Activated CD8-positive, alpha-beta T cell treated with anti-CD3 and anti-CD28 coated beads for 36 hours (primary cell): ENCODE results near the gene HOXB7. TPM values are rescaled to one million over a fixed set of nuclear protein-coding genes. Genes with fewer than 3 reads are reported as not detected.

Experiments used
- ATAC-seq: fragments of 200-7000 bp; cut with Tn5 transposase; one replicate; pipeline ENCODE4 v1.10.0; 2021; ENCODE audit warnings: mild to moderate bottlenecking, moderate library complexity
- CTCF ChIA-PET: fragments of 350-600 bp; sonication (Branson Sonifier 250); formaldehyde crosslinking; loops from one replicate; lab custom pipeline; 2021; ENCODE audit warnings: antibody characterized with exemption; lab: Charles Lee
- POLR2A ChIA-PET: fragments of 350-600 bp; sonication (Branson Sonifier 250); formaldehyde crosslinking; loops from one replicate; lab custom pipeline; 2021; ENCODE audit warnings: antibody characterized with exemption; lab: Charles Lee
- DNase-seq: peaks from one replicate; pipeline ENCODE4 v3.0.0-alpha.2; 2020
- H3K27ac Mint-ChIP-seq: one replicate; pipeline ENCODE4 v1.8.0; 2021; ENCODE audit warnings: mild to moderate bottlenecking, mixed read lengths
- H3K27me3 Mint-ChIP-seq: one replicate; pipeline ENCODE4 v1.8.0; 2021; ENCODE audit warnings: mixed read lengths
- H3K36me3 Mint-ChIP-seq: one replicate; pipeline ENCODE4 v1.8.0; 2021; ENCODE audit warnings: low read depth, mixed read lengths
- H3K4me1 Mint-ChIP-seq: one replicate; pipeline ENCODE4 v1.8.0; 2021; ENCODE audit warnings: low read depth, mixed read lengths
- H3K4me3 Mint-ChIP-seq: one replicate; pipeline ENCODE4 v1.8.0; 2021; ENCODE audit warnings: mild to moderate bottlenecking, moderate library complexity, mixed read lengths
- H3K9me3 Mint-ChIP-seq: one replicate; pipeline ENCODE4 v1.8.0; 2021; ENCODE audit warnings: mixed read lengths
- CTCF ChIP-seq: fragments of 200-600 bp; IDR thresholded peaks from one replicate; pipeline ENCODE4 v1.8.0; 2022; ENCODE audit warnings: antibody characterized with exemption, mild to moderate bottlenecking
- intact Hi-C: fragments of 100-400 bp; cut with micrococcal nuclease; formaldehyde crosslinking; loops from one replicate; pipeline ENCODE4 v1.10.0; 2022
- total RNA-seq, 2 experiments: library from RNA; stranded (reverse); gene quantifications; one replicate each; pipeline ENCODE4 v1.2.3, GENCODE V29; 2021

The HOXB7 gene
- total RNA-seq, 2 experiments from 2014 or later, result 0.50 to 1.0 TPM

- POLR2A ChIA-PET, result interaction anchor here (0.5 to 1.2 kb wide), 2 partner anchors 14 to 33 kb away, joined by 3 to 4 read pairs; no protein-coding TSS in a partner anchor
Measured at GRCh38 chr17:48596000-48596734, 14.7 kb downstream of the HOXB7 start.

GRCh38 chr17:48595278-48595999, 15.4 kb downstream of the HOXB7 start:
- H3K4me3 Mint-ChIP-seq, result no peak overlapping the region

More at GRCh38 chr17:48596000-48596734, 14.7 kb downstream of the HOXB7 start:
- peaks cover 82% of the 10 kb centered on the region for H3K27me3 Mint-ChIP-seq
- DNase-seq (peak; percentile 59), ATAC-seq (peak; percentile 29)
- H3K27ac Mint-ChIP-seq, result no peak overlapping the region
- no peaks in the 10 kb centered on the region for H3K36me3 Mint-ChIP-seq
- CTCF ChIA-PET, result interaction anchor here (0.9 to 4.7 kb wide), 8 partner anchors 8 to 333 kb away, joined by 3 to 45 read pairs (median 7); partner anchors contain the start of genes HOXB6 and HOXB9
- no peaks in the 10 kb centered on the region for H3K9me3 Mint-ChIP-seq
- no peak for TF ChIP-seq CTCF
- H3K4me3 Mint-ChIP-seq, result peak overlapping the region; percentile 59
- peaks cover 29% of the 10 kb centered on the region for H3K4me1 Mint-ChIP-seq
- intact Hi-C loops, result no loop called here

GRCh38 chr17:48594538-48595277, 16.1 kb downstream of the HOXB7 start:
- POLR2A ChIA-PET, result interaction anchor here (0.6 to 1.2 kb wide), 3 partner anchors 14 to 297 kb away, joined by 3 to 4 read pairs (median 4); no protein-coding TSS in a partner anchor
- no peak overlapping the region for H3K4me3 Mint-ChIP-seq
- intact Hi-C loops, result no loop called here

More at GRCh38 chr17:48595278-48595999, 15.4 kb downstream of the HOXB7 start:
- TF ChIP-seq CTCF, result no peak
- Mint-ChIP-seq H3K9me3 (no peaks in the 10 kb centered on the region), H3K36me3 (no peaks in the 10 kb centered on the region), H3K4me1 (peaks cover 29% of the 10 kb centered on the region), H3K27ac (no peak overlapping the region), H3K27me3 (peaks cover 79% of the 10 kb centered on the region)
- intact Hi-C loops, result no loop called here
- CTCF ChIA-PET, result interaction anchor here (1.2 to 5.7 kb wide), 14 partner anchors 8 to 515 kb away, joined by 3 to 59 read pairs (median 9); partner anchors contain the start of genes HOXB6, HOXB8 and HOXB9
- no peak for ATAC-seq
- no peak for DNase-seq
- POLR2A ChIA-PET, result interaction anchor here (0.5 to 1.2 kb wide), 3 partner anchors 13 to 33 kb away, joined by 3 to 4 read pairs (median 3); no protein-coding TSS in a partner anchor

More at GRCh38 chr17:48594538-48595277, 16.1 kb downstream of the HOXB7 start:
- Mint-ChIP-seq H3K27ac (no peak overlapping the region), H3K9me3 (no peaks in the 10 kb centered on the region), H3K4me1 (peaks cover 31% of the 10 kb centered on the region), H3K27me3 (peaks cover 79% of the 10 kb centered on the region), H3K36me3 (no peaks in the 10 kb centered on the region)
- CTCF ChIA-PET, result interaction anchor here (0.9 to 5.7 kb wide), 16 partner anchors 7 to 514 kb away, joined by 3 to 59 read pairs (median 9); partner anchors contain the start of genes HOXB6, HOXB8 and HOXB9
- TF ChIP-seq CTCF, result no peak
- ATAC-seq, result no peak
- DNase-seq, result no peak
